KMS-11 (cell line): ENCODE data around the gene LRRC2.
"Not testable (repeated sequence)": the region's sequence is repeated elsewhere in the genome, so short reads cannot be mapped to it uniquely, and the experiment has no call there.

Source experiments
- H2AFZ ChIP-seq: fragments of 200-600 bp; sonication (generic); 2 replicates; pipeline ENCODE4 v1.6.1; 2016; ENCODE audit warnings: antibody characterized with exemption, mixed run types, low read depth
- H3K27ac ChIP-seq: fragments of 200-600 bp; sonication (generic); 2 replicates; pipeline ENCODE4 v1.6.1; 2016; ENCODE audit warnings: mild to moderate bottlenecking, mixed run types
- H3K27me3 ChIP-seq: fragments of 200-600 bp; sonication (generic); 2 replicates; pipeline ENCODE4 v1.6.1; 2017; ENCODE audit warnings: mild to moderate bottlenecking, low read depth, mixed run types, moderate library complexity; ENCODE audit not compliant: insufficient read depth
- H3K36me3 ChIP-seq: fragments of 200-600 bp; sonication (generic); 2 replicates; pipeline ENCODE4 v1.6.1; 2017; ENCODE audit warnings: mild to moderate bottlenecking, mixed run types; ENCODE audit not compliant: insufficient read depth
- H3K4me1 ChIP-seq: fragments of 200-600 bp; sonication (generic); 2 replicates; pipeline ENCODE4 v1.6.1; 2016; ENCODE audit warnings: mild to moderate bottlenecking, low read depth, mixed run types; ENCODE audit not compliant: poor library complexity, severe bottlenecking
- H3K4me2 ChIP-seq: fragments of 200-600 bp; sonication (generic); 2 replicates; pipeline ENCODE4 v1.7.0; 2016; ENCODE audit warnings: mild to moderate bottlenecking, mixed run types
- H3K4me3 ChIP-seq: fragments of 200-600 bp; sonication (generic); IDR thresholded peaks from 2 replicates; pipeline ENCODE4 v1.6.1; 2017; ENCODE audit warnings: low read depth, low read length, mixed read lengths; ENCODE audit not compliant: insufficient read depth
- H3K79me2 ChIP-seq: fragments of 200-600 bp; sonication (generic); 2 replicates; pipeline ENCODE4 v1.6.1; 2016; ENCODE audit warnings: low read depth, mixed run types; ENCODE audit not compliant: insufficient read depth
- H3K9ac ChIP-seq: fragments of 200-600 bp; sonication (generic); 2 replicates; pipeline ENCODE4 v1.6.1; 2016; ENCODE audit warnings: mild to moderate bottlenecking, mixed run types
- H4K20me1 ChIP-seq: fragments of 200-600 bp; sonication (generic); 2 replicates; pipeline ENCODE4 v1.6.1; 2016; ENCODE audit warnings: mild to moderate bottlenecking, mixed run types; ENCODE audit not compliant: insufficient read depth
- TF ChIP-seq, protein P1 (sequence below): fragments of 200-600 bp; sonication (generic); conservative IDR thresholded peaks from 2 replicates; pipeline ENCODE4 v1.6.1; 2017; ENCODE audit warnings: low read depth, mild to moderate bottlenecking, antibody characterized with exemption, low read length, moderate library complexity, mixed read lengths

Gene LRRC2

DNA sequence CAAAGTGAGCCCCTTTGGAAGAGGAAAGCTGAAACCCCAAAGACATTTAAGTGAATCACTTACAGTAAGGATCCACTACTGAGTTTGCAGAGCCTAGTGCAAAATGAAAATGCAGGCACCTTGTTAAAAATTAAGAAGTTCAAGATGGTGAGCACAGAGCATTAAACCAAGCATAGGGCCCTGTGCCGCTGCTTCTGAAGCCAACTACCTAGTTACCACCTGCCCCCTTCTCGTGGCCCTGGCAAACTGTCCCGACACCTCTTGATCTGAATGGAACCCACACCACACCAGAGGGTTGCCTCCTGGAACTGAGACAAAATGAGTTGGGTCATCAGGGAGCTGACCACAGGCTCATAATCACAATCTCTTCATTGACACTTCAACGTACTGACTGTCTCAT, 25.6 kb downstream of the LRRC2 start:
- TF ChIP-seq, protein P1, sequence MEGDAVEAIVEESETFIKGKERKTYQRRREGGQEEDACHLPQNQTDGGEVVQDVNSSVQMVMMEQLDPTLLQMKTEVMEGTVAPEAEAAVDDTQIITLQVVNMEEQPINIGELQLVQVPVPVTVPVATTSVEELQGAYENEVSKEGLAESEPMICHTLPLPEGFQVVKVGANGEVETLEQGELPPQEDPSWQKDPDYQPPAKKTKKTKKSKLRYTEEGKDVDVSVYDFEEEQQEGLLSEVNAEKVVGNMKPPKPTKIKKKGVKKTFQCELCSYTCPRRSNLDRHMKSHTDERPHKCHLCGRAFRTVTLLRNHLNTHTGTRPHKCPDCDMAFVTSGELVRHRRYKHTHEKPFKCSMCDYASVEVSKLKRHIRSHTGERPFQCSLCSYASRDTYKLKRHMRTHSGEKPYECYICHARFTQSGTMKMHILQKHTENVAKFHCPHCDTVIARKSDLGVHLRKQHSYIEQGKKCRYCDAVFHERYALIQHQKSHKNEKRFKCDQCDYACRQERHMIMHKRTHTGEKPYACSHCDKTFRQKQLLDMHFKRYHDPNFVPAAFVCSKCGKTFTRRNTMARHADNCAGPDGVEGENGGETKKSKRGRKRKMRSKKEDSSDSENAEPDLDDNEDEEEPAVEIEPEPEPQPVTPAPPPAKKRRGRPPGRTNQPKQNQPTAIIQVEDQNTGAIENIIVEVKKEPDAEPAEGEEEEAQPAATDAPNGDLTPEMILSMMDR, result no peak
- no peak overlapping the region for H3K9ac ChIP-seq
- H3K4me1 ChIP-seq, result peaks cover 55% of the 10 kb centered on the region
- no peak overlapping the region for H3K4me2 ChIP-seq
- no peaks in the 10 kb centered on the region for H4K20me1 ChIP-seq
- no peak overlapping the region for H3K4me3 ChIP-seq
- no peaks in the 10 kb centered on the region for H3K27me3 ChIP-seq
- peak overlapping the region; percentile 96 for H3K27ac ChIP-seq
- H3K79me2 ChIP-seq, result no peaks in the 10 kb centered on the region
- H3K36me3 ChIP-seq, result no peaks in the 10 kb centered on the region
- H2AFZ ChIP-seq, result no peak overlapping the region

DNA sequence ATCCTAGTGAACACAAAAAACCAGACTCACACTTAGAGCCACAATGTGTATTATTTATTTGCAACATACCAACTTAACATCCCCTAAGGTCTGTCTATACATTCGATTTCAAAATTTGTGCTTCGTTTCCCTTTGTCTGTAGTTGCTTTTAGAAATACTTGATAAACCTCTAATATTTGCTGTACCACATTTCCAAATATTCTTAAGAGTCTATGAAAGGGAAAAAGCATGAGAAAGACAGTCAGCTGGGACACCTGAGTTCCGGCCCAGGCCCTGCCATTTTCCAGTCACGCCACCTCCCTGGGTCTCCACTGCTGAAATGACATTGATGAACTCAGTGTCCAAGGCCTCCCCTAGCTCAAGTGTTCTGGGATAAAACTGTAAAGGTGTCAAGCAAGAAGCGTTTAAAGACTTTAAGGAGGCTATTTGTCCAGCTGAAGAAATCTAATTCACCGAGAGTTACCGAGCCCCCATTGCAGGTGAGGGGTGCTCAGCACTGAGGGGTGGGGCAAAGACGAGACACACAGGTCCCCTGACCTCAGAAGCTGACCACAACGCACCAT, 26.6 kb downstream of the LRRC2 start:
- H3K4me2 ChIP-seq, result peak overlapping the region; percentile 80
- H2AFZ ChIP-seq, result peak overlapping the region; percentile 91
- H3K36me3 ChIP-seq, result no peaks in the 10 kb centered on the region

DNA sequence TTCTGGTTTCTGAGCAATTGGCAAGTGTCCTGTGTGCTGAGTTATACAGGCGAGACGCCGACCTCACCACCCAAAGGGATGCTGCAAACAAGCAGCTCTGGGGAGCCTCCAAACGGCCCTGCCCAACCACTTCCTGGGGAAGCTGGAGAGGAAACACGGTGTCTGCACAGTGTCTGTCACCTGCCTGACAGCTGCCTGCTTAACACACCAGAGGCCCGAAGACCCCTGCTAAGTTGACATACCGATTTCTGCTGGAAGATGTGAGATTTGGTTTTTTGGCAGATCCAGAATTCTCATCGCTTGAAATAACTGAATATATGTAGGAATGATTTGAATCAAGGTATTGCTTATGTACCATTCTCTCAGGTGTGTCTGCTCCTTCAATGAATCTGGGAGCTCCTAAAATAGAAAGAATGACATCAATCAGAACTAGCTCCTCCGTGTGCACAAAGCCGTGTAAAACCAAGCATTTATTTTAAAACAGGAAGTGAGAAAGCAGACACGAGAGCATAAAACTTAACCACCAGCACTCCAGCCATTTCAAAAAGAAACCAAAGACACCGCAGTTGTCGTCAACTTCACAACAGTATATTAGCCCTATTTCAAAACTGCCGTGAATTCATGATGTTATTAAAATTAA, 27.2 kb downstream of the LRRC2 start:
- no peaks in the 10 kb centered on the region for H3K27me3 ChIP-seq
- H4K20me1 ChIP-seq, result no peaks in the 10 kb centered on the region
- peak overlapping the region; percentile 64 for H3K9ac ChIP-seq
- no peaks in the 10 kb centered on the region for H3K79me2 ChIP-seq
- H3K4me2 ChIP-seq, result peak overlapping the region; percentile 80
- peaks cover 51% of the 10 kb centered on the region for H3K4me1 ChIP-seq
- peak overlapping the region; percentile 91 for H2AFZ ChIP-seq
- no peak overlapping the region for H3K4me3 ChIP-seq
- H3K36me3 ChIP-seq, result no peaks in the 10 kb centered on the region
- peak overlapping the region; percentile 96 for H3K27ac ChIP-seq
- TF ChIP-seq, protein P1, result no peak

More for the DNA sequence above, 26.6 kb downstream of the LRRC2 start:
- H3K9ac ChIP-seq, result peak overlapping the region; percentile 64
- H3K4me3 ChIP-seq, result no peak overlapping the region
- TF ChIP-seq, protein P1, result no peak
- H3K4me1 ChIP-seq, result peaks cover 51% of the 10 kb centered on the region
- H3K27me3 ChIP-seq, result no peaks in the 10 kb centered on the region
- H3K27ac ChIP-seq, result peak overlapping the region; percentile 96
- H4K20me1 ChIP-seq, result no peaks in the 10 kb centered on the region
- no peaks in the 10 kb centered on the region for H3K79me2 ChIP-seq

DNA sequence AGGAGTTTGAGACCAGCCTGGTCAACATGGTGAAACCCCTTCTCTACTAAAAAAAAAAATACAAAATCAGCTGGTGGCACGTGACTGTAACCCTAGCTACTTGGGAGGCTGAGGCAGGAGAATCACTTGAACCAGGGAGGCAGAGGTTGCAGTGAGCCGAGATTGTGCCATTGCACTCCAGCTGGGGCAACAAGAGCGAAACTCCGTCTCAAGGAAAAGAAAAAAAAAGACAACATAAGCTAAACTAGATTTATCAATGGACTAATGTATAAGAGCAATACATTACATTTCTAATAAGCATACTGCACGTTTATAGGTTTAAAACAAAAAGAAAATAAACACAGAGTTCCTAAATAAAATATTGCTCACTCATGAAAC, 27.7 kb downstream of the LRRC2 start:
- H3K4me3 ChIP-seq, H4K20me1 ChIP-seq, H3K27me3 ChIP-seq, H3K79me2 ChIP-seq, H3K36me3 ChIP-seq: not testable (repeated sequence)
- peak overlapping the region; percentile 80 for H3K4me2 ChIP-seq
- peaks cover 51% of the 10 kb centered on the region for H3K4me1 ChIP-seq
- H3K9ac ChIP-seq, result peak overlapping the region; percentile 64; the same call in 1 of the 2 replicates
- H3K27ac ChIP-seq, result peak overlapping the region; percentile 96
- H2AFZ ChIP-seq, result peak overlapping the region; percentile 91

DNA sequence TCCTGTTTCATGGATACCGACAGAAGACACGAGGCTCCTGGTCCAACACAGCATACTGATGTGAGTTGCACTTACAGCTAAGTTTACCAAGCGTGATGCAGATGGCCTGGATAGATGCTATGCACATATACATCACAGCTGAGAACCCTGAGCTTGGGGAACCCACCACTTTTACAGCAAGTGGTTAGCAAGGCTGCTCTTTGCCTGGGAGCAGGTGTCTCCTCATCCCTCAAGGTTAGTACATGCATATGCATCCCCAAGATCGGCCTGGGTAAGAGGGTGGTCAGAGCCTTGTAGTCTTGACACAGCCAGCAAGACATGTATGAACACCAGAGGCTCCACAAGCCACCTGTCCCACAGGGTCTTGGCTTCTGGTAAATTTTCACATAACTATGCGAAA, 28.3 kb downstream of the LRRC2 start:
- peak overlapping the region; percentile 80 for H3K4me2 ChIP-seq

More for the DNA sequence above, 28.3 kb downstream of the LRRC2 start:
- H3K4me3 ChIP-seq, result no peak overlapping the region
- H3K9ac ChIP-seq, result no peak overlapping the region; the same call in 1 of the 2 replicates
- H4K20me1 ChIP-seq, result no peaks in the 10 kb centered on the region
- H3K4me1 ChIP-seq, result peaks cover 49% of the 10 kb centered on the region
- H3K79me2 ChIP-seq, result no peaks in the 10 kb centered on the region
- peak overlapping the region; percentile 91; the same call in 1 of the 2 replicates for H2AFZ ChIP-seq
- H3K36me3 ChIP-seq, result no peaks in the 10 kb centered on the region
- H3K27ac ChIP-seq, result peak overlapping the region; percentile 96
- TF ChIP-seq, protein P1, result no peak
- H3K27me3 ChIP-seq, result no peaks in the 10 kb centered on the region
